ENCODE measurements around the gene TEX48. TPM values are rescaled to one million over a fixed set of nuclear protein-coding genes. Genes with fewer than 3 reads are reported as not detected.

The TEX48 gene
- total RNA-seq, 1 experiment from 2014 or later = not detected

DNA sequence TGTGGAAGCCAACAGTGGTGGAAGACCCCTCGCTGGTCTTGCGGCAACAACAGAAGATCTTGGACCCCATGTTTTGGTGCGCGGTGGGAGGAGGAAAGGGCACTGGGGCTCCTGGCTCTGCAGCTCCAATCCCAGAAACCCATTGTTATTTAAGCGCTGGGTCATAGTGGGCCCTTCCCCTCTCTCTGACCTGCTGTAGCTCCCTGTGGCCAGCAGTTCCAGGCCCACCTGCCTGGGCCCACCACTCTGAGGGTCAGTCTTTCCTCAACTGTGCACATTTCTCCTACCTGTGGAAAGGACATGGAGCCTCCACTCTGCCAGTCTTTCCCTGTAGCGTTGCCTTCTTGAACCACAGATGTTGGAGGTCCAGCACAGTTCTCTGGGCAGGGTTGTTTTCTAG lies 24.3 kb downstream of the TEX48 start, which contains the start of gene TEX53:
Gene TEX53 (minus strand): TSS at position 101 of the 400 bp plus-strand sequence. CDS start 31 bp downstream, at position 70.
- ChIA-PET CTCF (interaction anchor here (0.7 kb wide), 1 partner anchor 1105 kb away, joined by 3 read pairs; no protein-coding TSS in a partner anchor), POLR2A (no interaction called here)
- ATAC-seq (no peak), DNase-seq (ENCODE audit: low read depth, low spot score) (no peak)
- Histone ChIP-seq H3K4me3 (ENCODE audit: low read depth in 2 of 2, low read length in 2 of 2) (no peak within 1 kb of the TSS), H3K9me3 (ENCODE audit: control insufficient read depth, insufficient read depth, low read depth, low read length) (no peaks in the 10 kb centered on the region), H3K27ac (ENCODE audit: low read length) (no peak within 1 kb of the TSS), H3K27me3 (ENCODE audit: control insufficient read depth, insufficient read depth, low read length) (no peaks in the 10 kb centered on the region), H3K4me1 (ENCODE audit: control insufficient read depth, insufficient read depth, low read length) (no peaks in the 10 kb centered on the region), H3K36me3 (ENCODE audit: control insufficient read depth, insufficient read depth, low read length) (no peaks in the 10 kb centered on the region)
- no peak for TF ChIP-seq POLR2AphosphoS5 (IDR thresholded peaks at IDR 0.05; ENCODE audit: low read depth, low read length)
- TF ChIP-seq TCF7L2 (IDR thresholded peaks at IDR 0.05; ENCODE audit: low read depth, low read length) = no peak
- intact Hi-C loops (cut with micrococcal nuclease; ENCODE audit: unreplicated experiment) (no loop called here), in situ Hi-C loops (cut with HindIII; ENCODE audit: low pct_unique_long_range_greater_than_20kb, low sequenced_read_pairs) (no loop called here)
- BruUV-seq (replicated peaks) = no TSS peak

GRCh38 chr9:114656301-114656700 lies 25.7 kb downstream of the TEX48 start:
- intact Hi-C loops (cut with micrococcal nuclease; ENCODE audit: unreplicated experiment) (no loop called here), in situ Hi-C loops (cut with HindIII; ENCODE audit: low pct_unique_long_range_greater_than_20kb, low sequenced_read_pairs) (no loop called here)
- CTCF ChIA-PET = no interaction called here

More at GRCh38 chr9:114656301-114656700, 25.7 kb downstream of the TEX48 start:
- ATAC-seq = no peak
- no peak for DNase-seq (ENCODE audit: low read depth, low spot score)
- Histone ChIP-seq H3K9me3 (ENCODE audit: control insufficient read depth, insufficient read depth, low read depth, low read length) (no peaks in the 10 kb centered on the region), H3K27ac (ENCODE audit: low read length) (no peak overlapping the region), H3K4me3 (ENCODE audit: low read depth in 2 of 2, low read length in 2 of 2) (no peak overlapping the region), H3K4me1 (ENCODE audit: control insufficient read depth, insufficient read depth, low read length) (no peaks in the 10 kb centered on the region), H3K36me3 (ENCODE audit: control insufficient read depth, insufficient read depth, low read length) (no peaks in the 10 kb centered on the region), H3K27me3 (ENCODE audit: control insufficient read depth, insufficient read depth, low read length) (no peaks in the 10 kb centered on the region)
- TF ChIP-seq TCF7L2 (IDR thresholded peaks at IDR 0.05; ENCODE audit: low read depth, low read length) (no peak), REST (IDR thresholded peaks at IDR 0.05; ENCODE audit: insufficient read depth in 1 of 2, low read depth in 2 of 2, low read length in 1 of 2) (no peak), POLR2AphosphoS5 (IDR thresholded peaks at IDR 0.05; ENCODE audit: low read depth, low read length) (no peak), CTCF (IDR thresholded peaks at IDR 0.05) (no peak), SIN3A (IDR thresholded peaks at IDR 0.05; ENCODE audit: borderline replicate concordance, insufficient read depth, low read depth, low read length) (no peak)
- POLR2A ChIA-PET = no interaction called here
- no TSS peak for BruUV-seq (replicated peaks)
